SHP77 (cell line): ENCODE data around the gene MAGI3.
A peak's percentile ranks its signal among the peaks of the same experiment; 100 is the strongest.

Experiments used
- DNase-seq, 2 experiments: peaks; one replicate each; lab custom pipeline; 2025; lab: John Stamatoyannopoulos, UW

Gene MAGI3

DNA sequence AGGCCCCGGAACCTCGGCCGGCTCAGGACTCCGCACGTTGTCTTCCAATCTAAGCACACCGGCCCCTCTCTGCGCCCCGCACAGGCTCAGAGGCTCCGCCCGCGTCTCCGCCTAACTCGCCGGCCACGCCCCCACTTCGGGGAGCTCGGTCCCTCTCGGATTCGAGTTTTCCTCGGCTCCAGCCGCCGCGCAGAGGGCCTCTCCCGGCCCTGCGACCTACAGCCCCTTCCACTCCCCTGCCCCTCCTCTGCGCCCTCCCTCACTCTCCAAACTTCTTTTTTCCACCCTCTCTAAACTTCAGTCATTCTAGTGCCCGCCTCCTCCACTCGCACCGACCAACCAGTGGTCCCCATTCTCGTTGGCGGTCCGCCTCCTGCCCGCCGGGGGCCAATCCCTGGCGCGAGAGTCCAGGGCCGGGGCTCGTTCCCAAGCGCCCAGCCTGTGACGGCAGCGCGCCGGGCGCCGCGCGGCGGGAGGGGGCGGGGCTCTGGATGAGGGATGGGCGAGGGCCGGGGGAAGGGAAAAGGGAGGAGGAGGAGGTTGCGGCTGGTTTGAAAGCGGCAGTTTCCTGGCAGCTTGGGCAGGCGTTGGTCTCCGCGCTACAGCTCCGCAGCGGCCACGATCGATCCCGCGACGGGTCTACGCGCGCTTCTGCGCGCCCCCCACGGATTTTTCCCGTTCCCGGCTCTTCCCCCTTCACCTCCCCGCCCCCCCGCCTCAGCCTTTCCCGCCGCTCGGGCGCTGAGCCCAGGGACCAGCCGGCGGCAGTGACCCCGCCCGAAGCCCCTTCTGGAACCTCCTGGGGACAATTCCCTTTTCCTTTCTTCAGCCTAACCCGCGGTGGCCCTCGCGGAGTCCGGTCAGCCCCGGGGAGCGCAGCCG is at the start of gene MAGI3:
TSS of gene MAGI3 (plus strand) at position 563 of the 882 bp plus-strand sequence. CDS start 519 bp downstream, outside the sequence.
- DNase-seq: peak; percentile 97 to 99

DNA sequence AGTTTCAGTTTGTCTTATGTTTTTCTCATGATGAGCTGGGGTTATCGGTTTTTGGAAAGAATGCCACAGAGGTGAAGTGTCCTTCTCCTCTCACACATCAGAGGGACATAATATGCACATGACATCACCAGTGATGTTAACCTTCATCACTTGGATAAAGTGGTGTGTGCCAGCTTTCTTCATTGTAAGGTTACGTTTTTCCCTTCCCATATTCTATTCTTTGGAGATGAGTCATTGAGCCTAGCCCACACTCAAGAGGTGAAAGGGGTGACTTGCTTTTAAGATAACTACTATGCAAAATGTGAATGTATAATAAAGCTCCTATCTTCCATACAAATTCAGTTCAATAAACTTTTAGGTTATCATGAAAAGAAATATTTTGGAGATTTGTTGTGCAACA is 36.7 kb upstream of the MAGI3 start:
- no peak for DNase-seq

DNA sequence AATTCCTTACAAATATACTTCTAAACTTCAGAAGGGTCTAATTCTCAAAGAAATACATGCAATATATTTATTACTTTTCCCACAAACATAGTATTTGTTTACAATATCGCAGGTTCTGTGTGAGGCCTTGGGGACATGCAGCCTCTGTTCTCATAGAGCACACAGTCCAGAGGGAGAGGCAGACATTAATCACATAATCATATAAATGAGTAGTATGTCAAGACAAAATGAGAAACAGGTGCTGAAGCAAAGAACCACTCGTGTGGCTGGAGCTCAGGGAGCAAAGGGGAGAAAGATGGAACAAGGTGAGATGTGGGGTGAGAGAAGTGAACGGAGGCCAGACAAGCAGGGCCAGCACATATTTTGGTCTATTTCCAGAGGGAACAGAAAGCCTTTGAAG is 26.4 kb upstream of the MAGI3 start:
- DNase-seq: no peak

DNA sequence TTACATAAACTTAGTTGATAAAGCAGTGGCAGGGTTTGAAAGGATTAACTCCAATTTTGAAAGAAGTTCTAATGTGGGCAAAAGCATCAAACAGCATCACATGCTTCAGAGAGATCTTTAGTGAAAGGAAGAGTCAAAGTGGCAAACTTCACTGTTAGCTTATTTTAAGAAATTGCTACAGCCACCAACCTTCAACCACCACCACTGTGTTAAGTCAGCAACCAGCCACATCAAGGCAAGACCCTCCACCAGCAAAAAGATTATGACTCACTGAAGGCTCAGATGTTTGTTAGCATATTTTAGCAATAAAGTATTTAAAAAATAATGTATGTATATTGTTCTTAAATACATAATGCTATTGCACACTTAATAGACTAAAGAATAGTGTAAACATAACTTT is 21.3 kb upstream of the MAGI3 start:
- no peak for DNase-seq

DNA sequence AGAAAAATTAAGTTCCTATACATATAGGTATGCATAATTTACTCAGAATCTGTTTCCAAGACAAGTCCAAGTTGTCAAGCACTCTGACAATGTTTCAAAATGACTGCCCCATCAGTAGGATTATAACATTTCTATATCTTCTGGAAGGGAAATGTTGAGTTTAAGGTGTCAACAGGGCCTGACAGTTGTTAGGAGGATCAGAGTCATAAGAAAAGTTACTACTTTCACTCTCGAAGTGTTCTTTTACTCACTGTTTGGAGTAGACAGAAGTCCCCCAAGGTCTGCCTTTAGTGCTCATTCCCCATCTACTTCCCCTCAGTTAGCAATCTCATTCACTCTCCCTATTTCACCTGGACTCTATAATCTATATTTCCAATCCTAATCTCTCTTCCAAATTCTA is 20.6 kb upstream of the MAGI3 start:
- no peak for DNase-seq

DNA sequence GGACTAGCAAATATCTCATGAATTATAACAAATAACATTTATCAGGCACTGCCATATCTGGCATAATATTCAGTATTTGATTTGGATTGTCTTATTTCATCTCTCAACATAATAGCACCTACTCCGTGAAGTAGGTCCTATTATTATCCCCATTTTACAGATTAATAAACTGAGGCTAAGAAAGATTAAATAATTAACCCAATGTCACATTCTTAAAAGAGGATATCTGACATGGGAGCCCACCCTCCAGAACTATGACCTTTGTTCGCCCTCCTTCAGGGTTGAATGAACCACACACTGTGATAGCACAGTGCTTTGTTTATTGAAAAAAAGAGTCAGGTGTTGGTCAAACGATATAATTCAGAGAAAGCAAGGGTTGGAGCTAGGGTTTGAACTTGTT is 19.4 kb upstream of the MAGI3 start:
- no peak for DNase-seq

DNA sequence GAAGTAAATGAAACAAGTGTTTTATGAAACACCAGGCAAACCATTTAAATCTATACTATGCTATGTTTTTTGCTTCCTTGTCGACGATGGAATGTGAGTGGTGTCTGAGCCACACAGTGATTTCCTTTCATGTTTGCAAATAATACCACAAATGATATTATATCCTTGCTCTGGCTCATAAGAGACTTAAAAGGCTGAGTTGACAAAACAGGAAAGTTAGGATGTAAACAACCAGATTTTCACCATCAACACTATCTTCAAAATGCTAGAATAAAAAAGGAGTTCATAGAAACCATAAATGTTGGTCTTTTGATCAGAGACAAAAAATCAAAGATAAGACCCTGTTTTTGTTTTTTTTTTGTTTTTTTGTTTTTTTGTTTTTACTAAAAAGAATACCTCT is 17.8 kb upstream of the MAGI3 start:
- no peak for DNase-seq

DNA sequence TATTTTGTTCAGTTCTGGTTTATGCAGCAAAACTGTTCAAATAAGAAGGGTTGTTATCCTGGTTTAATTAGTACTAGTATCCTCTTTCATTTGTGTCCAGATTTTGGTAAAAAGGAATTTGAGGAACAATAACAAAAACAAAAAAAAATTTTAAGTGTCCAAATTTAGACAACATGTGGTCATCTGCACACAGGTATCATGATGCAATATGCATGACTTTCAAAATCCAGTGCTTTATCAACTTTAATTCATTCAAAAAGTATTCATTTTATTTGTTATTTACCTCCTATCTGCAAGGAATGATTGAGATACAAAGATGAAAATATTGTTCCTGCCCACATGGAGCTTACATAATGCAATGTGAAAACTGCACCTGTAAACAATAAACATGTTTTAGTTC is 16.7 kb upstream of the MAGI3 start:
- DNase-seq: no peak

DNA sequence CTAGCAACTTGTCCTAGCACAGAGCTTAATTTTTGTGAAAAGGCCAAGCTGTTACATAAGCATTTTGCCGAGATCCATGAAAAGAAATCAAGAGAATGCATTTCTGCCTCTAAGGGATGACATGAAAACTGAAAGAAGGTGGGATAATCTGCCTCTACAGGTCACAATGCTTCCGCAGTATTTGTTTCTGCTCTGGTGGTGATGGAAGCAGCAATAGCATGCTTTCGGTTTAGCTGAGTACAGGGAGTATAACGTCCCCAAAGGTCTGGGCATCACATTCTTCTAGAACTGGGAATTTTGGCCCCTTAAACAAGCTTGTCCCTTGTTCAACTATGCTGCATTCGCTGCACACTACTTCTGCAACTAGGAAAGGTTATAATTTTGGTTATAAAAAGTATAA is 14.4 kb upstream of the MAGI3 start:
- no peak for DNase-seq

DNA sequence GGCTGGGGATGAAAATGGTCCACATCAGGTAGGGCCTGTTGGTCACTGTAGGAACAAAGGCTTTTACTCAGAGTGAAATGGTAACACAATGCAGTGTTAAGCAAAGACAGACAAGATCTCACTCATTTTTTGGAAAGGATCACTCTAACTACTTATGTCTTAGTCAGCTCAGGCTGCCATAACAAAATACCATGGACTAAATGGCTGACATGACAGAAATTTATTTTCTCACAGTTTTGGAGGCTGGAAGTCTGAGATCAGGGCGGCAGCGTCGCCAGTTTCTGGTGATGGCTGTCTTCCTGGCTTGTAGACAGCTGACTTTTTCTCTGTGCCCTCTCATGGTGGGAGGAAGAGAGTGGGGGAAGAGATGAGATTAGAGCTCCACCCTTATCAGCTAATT is 10.2 kb upstream of the MAGI3 start:
- DNase-seq: no peak

DNA sequence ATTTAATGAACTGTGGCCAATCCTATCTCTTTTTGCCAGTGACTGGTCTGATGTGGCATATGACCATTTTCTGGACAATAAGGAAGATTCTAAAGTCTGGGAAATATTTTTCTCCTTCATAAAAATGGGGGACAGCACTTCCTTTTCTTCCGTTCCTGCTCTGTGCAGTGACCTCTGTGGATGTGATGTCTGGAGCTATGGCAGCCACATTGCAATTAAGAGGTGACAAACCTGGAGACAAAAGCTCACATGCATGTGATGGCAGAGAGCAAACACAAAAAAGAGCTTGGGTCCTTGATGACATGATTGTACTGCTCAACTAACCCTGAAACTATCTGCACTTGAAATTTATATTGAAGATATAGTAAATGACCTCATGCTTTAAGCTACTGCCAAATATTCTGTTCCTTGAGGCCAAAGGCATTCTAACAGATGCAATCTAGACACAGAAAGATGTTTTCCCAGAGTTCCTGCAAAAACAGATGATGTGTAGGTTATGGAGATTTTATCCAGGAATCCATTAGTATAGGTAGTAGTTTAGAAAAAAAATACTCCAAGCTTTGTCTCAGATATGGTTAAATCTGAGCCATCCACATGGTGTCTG is 2.2 kb upstream of the MAGI3 start:
- DNase-seq: no peak

DNA sequence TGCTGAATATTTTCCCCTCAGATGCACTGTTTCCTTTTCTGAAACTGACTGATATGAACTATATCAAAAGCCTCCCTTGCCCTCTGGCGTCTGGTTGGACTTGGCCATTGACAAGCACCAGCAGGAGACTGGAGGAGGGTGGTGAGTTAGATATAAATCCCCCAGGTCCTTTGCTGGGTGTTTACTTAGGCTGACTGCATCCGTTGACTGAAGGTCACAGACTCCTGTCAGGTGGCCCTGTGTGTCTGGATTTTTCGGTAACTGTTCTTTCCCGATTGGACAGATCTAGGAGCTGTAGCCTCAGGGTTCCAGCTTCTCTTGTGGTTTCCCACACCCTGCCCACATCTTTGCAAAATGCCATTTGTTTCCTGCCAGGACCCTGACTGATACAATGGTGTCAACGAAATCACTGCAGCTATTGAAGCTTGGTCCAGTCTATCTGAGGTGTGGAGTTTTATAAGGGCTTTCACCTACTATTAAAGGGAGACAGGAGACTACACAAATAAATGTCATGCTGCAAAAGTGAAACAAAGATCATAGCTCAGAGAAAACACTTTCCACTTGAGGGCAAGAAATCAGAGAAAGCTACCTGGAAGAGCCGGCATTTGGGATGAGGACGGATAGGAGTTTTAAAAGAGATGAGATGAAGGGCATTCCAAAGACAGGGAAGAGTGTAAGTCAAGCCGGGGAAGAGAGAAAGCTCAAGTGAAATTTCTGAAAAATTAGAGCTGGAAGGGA is 1.5 kb upstream of the MAGI3 start:
- peak; percentile 57 to 73 for DNase-seq

DNA sequence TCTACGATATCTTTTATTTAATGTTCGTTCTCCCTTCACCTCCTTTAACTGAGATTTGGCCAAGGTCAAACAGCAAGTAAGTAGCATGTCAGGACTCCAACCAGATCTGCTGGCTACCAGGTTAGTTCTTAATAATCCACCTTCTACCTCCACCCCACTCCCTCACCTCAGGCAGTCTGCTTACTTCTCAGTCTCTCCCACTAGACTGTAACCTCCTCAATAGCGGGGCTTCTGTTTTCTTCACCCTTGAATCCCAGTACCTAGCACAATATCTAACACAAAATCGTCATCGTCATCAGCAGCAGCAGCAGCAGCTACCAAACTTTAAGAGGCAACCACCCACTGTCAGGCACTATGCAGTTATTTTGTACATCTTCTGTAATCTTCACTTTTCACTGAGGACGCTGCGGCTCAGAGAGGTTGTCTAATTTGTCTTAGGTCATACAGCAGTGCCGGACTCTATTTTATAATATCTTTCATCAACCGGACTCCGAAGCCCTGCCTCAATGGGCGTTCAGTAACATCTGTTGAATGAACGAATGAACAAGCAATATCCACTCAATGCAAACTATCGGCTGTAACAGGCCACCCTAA is 859 bp upstream of the MAGI3 start:
- no peak for DNase-seq

DNA sequence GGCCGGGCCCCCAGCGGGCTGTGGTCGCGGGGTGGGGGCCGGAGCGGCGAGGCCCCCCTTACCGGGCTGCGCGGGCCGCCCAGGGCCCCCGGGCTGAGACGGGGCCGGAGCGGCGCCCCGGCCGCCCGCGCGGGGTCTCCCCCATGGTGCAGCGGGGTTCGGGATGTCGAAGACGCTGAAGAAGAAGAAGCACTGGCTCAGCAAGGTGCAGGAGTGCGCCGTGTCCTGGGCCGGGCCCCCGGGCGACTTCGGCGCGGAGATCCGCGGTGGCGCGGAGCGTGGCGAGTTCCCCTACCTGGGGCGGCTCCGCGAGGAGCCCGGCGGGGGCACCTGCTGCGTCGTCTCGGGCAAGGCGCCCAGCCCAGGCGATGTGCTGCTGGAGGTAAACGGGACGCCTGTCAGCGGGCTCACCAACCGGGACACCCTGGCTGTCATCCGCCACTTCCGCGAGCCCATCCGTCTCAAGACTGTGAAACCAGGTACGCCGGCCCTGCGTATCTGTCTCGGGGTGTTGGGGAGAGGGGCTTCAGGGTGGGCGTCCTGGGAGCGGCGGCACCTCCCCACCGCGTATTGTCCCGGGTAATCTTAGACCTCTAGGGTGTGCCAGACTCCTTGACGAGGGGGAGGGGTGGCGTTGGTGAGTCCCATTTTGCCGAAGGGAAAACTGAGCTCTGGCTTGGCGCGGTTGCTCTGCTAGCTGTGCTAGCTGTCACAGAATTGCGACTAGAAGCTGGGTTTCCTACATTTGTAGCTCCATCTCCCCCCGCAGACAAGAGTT is 745 bp downstream of the MAGI3 start:
- DNase-seq: peak in 1 of 2 experiments; percentile 33

DNA sequence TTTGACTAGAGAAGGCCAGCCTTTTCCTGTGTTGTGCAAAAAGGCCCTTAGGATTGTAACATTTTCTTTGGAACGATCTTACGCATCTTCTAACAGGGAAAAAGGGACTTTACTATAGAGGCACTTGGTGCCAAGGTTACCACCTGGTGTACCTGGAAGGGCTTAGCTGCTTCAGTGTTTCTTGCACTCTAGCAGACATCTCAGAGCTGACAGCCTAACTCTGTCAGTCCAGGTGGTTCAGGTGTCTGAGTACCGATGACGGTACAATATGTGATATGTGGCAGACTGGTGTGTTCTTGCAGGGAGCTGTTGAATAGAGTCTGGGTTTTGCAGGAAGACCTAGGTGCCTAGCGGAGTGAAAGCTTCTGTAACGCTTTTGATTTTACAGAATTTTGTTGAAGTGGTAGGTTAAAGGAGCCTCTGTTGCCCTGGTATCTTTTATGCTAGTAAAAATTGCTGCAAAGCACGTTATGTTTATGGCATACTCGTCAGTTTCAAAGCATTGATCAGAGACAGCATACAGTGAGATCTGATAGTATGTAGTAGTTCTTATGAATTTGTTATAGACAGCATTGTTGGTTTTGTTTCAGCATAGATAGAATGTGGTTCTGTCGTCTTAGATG is 1.4 kb downstream of the MAGI3 start:
- peak in 1 of 2 experiments; percentile 29 for DNase-seq

DNA sequence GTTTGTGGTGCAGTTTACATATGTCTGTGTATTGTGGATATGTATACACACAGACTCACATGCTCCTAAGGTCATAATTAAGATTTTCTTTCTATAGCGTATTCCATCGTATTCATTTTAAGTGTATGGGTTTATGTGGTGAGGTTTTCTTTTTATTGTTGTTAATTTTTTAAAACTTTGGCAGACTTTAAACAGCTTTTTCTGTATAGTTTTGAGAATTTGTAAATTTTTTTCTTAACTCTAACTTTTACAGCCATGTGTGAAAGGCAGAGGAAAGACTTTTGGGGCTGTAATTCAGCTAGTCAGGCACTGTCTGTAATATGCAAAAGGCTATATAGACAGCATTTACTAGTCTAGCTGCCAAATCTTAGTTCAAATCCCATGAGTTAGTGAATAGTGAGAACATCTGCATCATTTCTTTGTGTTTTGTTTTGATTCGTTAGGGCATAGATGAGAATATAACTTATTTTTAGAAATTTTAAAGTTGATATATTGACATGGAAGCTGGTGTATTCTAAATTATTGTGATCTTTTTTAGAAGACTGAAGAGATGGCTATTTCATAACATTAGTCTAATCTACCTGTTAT is 2.3 kb downstream of the MAGI3 start:
- no peak for DNase-seq

DNA sequence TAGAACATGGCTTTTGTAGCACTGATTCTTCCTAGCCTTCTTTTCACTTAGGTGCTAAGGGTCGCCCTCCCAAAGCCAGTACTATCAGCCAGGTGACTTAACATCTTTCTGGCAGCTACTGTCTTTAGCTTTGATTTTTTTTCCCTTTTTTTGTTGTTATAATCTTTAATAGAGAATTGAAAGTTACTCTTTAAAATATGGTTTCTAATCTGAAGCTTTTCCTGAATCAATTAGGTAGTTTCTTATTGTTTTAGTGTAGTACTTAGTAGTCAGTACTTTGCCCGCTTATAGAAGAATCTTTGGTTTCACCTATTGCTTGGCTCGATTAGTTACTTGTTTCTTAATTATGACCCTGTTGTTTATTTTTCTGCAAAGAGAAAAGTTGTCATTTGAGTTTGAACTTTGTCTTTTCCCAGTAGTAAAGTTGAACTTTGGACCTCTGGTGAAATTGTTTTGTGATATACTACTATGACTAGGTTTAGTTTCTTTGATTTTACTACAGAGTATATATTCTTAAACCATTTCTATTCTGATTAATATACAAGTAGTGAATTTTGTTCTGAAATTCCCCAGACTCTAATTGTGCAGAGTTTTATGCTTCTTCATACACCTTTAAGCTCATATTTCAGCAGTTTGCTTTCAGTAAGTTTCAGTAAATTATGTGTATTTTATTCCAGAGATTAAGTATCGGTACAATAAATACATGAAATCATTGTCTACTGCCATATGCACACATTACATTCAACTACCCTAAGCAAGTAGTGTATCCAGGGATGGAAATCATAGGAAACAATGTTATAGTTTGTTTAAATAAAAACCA is 3.9 kb downstream of the MAGI3 start:
- DNase-seq: no peak

DNA sequence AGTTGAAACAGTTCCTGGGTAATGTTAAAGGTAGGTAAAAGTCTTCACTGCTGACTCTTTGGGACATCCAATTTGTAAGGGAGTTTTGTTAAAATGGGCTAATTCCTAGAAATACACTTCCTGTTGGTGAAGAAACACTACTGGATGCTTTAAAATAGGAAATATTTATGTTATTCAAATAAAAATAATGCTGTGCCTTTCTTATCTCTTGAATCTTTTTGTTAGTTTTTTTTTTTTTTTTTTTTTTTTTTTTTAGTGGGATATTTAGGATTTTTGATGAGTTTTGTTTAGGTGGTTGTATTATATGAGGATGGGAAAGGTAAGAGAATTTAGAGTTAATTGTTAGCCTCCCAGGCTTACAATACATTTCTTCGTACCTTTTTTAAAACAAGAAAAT is 4.5 kb downstream of the MAGI3 start:
- no peak for DNase-seq

DNA sequence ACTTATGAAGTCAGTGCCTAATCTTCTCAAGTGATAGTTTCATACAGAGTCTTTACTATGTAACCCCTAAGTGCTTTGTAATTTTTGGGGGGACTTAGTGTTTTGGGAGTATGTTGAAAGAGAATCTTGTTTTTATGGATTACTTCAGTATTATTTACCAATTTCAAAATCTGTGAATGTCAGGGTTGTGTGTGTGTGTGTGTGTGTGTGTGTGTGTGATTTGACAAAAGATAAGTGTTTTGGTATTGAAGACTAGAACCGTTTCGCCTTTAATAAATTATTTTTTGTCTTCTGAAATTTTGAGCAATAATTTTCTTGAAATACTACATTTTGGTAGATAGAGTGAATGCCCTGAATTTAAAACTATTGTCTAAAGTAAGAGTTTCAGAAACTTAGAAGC is 5.8 kb downstream of the MAGI3 start:
- no peak for DNase-seq

DNA sequence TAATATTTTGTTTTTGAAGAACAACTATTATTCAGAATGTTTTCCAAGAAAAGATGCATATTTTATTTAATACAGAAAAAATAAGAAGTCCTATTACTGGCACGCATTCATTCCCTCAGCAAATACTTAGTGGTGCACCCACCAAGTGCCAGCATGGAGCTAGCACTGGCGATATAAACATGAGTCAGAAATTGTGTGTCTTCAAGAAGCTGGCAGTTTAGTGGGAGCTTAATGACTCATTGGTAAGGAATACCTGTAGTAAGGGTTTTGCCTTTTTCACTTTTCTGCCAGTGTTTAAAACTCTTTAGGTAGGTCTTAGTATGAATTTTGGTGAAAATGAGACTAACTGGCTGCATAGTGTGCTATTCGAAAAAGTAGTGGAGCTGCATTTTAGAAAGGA is 6.3 kb downstream of the MAGI3 start:
- no peak for DNase-seq
